NCI-H460 (cell line): ENCODE measurements around the gene GPBAR1. TPM values are rescaled to one million over a fixed set of nuclear protein-coding genes. Genes with fewer than 3 reads are reported as not detected.

Source experiments
- DNase-seq: peaks from one replicate; pipeline ENCODE4 v3.0.0-alpha.2; 2016; ENCODE audit warnings: low read depth; ENCODE audit errors: extremely low read depth
- total RNA-seq: library from RNA; depleted of rRNA; stranded (reverse); fragments of >200 nt; shearing (Covaris generic); gene quantifications from 2 replicates; pipeline ENCODE4 v1.2.3, GENCODE V29; 2014

The GPBAR1 gene
- total RNA-seq, 1 experiment from 2014 or later: 0.15 TPM

GRCh38 chr2:218282173-218282991 is 21.6 kb downstream of the GPBAR1 start:
- no peak for DNase-seq

- no peak for DNase-seq
Measured at GRCh38 chr2:218284106-218284811, 23.4 kb downstream of the GPBAR1 start.

GRCh38 chr2:218285604-218286003 is 24.8 kb downstream of the GPBAR1 start:
- no peak for DNase-seq

- peak; percentile 92 for DNase-seq
Measured at GRCh38 chr2:218286570-218287459, 26.0 kb downstream of the GPBAR1 start.

GRCh38 chr2:218289639-218290315 is 29.0 kb downstream of the GPBAR1 start:
- DNase-seq: no peak

GRCh38 chr2:218290316-218291261 is 29.8 kb downstream of the GPBAR1 start:
- DNase-seq: no peak

GRCh38 chr2:218291318-218292047 is 30.7 kb downstream of the GPBAR1 start:
- DNase-seq: no peak

GRCh38 chr2:218292048-218293014 is 31.5 kb downstream of the GPBAR1 start, which contains the start of gene TMBIM1:
TMBIM1 (minus strand) TSS chr2:218292503; CDS start chr2:218282141, 10,362 bp downstream.
- peak; percentile 65 for DNase-seq

- DNase-seq: no peak
Measured at GRCh38 chr2:218293715-218294429, 33.1 kb downstream of the GPBAR1 start.

GRCh38 chr2:218294430-218295022 is 33.7 kb downstream of the GPBAR1 start:
- no peak for DNase-seq

GRCh38 chr2:218295029-218295428 is 34.2 kb downstream of the GPBAR1 start:
- DNase-seq: no peak

- no peak for DNase-seq
Measured at GRCh38 chr2:218296200-218296599, 35.4 kb downstream of the GPBAR1 start.

- DNase-seq: no peak
Measured at GRCh38 chr2:218296847-218297246, 36.0 kb downstream of the GPBAR1 start.

- DNase-seq: no peak
Measured at GRCh38 chr2:218298314-218298875, 37.6 kb downstream of the GPBAR1 start.

GRCh38 chr2:218300141-218300540 is 39.3 kb downstream of the GPBAR1 start:
- DNase-seq: no peak
